SK-N-SH (cell line): ENCODE measurements around the gene PSD2.

Experiments
- EP300 ChIP-seq, 2 experiments: IDR thresholded peaks; 2 replicates each; pipeline versions ENCODE4 v1.4.0 to v1.6.1; 2012; ENCODE audit warnings: borderline replicate concordance in 1 of 2, low read depth in 1 of 2, low read length in 1 of 2
- EZH2phosphoT487 ChIP-seq: fragments of 200-600 bp; sonication (generic); IDR thresholded peaks from 2 replicates; pipeline ENCODE4 v1.6.1; 2017; ENCODE audit warnings: low read depth, mixed run types, mild to moderate bottlenecking, antibody characterized with exemption, moderate library complexity, borderline replicate concordance
- NRF1 ChIP-seq: IDR thresholded peaks from 2 replicates; pipeline ENCODE4 v1.6.1; 2012; ENCODE audit warnings: low read depth, mild to moderate bottlenecking, low read length
- RAD21 ChIP-seq: IDR thresholded peaks from 2 replicates; pipeline ENCODE4 v1.6.1; 2012; ENCODE audit warnings: mild to moderate bottlenecking, low read length
- TEAD4 ChIP-seq: IDR thresholded peaks from 2 replicates; pipeline ENCODE4 v1.4.0; 2012; ENCODE audit warnings: mild to moderate bottlenecking, borderline replicate concordance; ENCODE audit not compliant: insufficient read depth
- TF ChIP-seq, protein P1 (sequence below): fragments of 200-600 bp; sonication (generic); IDR thresholded peaks from 2 replicates; pipeline ENCODE4 v1.6.1; 2017; ENCODE audit warnings: antibody characterized with exemption, mild to moderate bottlenecking, moderate library complexity
- TF ChIP-seq, protein P2 (sequence below): IDR thresholded peaks from 2 replicates; pipeline ENCODE4 v1.4.0; 2012; ENCODE audit warnings: low read depth, borderline replicate concordance

DNA sequence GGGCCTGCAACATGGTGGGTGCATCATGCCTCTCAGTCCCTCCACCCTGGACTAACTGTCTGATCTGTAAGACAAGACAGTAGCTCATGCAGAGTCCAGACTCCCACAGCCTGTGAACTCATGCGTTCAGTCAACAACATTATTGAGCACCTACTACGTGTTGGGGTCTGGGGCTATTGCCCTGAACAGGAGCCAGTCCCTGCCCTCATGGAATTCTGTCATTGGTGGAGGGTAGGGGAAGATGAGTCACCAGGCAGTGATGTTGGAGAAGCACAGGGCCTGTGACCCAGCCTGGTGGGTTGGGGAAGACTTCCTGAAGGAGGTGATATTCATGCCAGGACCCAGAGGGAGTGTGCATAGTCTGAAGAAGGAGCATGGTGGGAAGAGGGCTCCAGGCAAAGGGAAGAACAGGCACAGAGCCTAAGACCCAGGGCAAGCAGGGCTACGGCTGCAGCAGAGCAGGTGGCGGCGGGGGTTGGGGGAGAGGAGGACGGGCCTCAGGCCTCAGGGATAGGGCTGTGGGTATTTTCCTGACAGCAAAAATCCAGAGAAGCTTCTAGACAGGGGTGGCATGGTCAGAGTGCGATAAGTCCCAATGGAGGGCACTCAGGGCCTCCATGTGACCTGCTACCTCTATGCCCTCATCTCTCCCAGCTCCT, 26.7 kb upstream of the PSD2 start:
- TF ChIP-seq, protein P1, sequence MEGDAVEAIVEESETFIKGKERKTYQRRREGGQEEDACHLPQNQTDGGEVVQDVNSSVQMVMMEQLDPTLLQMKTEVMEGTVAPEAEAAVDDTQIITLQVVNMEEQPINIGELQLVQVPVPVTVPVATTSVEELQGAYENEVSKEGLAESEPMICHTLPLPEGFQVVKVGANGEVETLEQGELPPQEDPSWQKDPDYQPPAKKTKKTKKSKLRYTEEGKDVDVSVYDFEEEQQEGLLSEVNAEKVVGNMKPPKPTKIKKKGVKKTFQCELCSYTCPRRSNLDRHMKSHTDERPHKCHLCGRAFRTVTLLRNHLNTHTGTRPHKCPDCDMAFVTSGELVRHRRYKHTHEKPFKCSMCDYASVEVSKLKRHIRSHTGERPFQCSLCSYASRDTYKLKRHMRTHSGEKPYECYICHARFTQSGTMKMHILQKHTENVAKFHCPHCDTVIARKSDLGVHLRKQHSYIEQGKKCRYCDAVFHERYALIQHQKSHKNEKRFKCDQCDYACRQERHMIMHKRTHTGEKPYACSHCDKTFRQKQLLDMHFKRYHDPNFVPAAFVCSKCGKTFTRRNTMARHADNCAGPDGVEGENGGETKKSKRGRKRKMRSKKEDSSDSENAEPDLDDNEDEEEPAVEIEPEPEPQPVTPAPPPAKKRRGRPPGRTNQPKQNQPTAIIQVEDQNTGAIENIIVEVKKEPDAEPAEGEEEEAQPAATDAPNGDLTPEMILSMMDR: no peak
- TF ChIP-seq, protein P2, sequence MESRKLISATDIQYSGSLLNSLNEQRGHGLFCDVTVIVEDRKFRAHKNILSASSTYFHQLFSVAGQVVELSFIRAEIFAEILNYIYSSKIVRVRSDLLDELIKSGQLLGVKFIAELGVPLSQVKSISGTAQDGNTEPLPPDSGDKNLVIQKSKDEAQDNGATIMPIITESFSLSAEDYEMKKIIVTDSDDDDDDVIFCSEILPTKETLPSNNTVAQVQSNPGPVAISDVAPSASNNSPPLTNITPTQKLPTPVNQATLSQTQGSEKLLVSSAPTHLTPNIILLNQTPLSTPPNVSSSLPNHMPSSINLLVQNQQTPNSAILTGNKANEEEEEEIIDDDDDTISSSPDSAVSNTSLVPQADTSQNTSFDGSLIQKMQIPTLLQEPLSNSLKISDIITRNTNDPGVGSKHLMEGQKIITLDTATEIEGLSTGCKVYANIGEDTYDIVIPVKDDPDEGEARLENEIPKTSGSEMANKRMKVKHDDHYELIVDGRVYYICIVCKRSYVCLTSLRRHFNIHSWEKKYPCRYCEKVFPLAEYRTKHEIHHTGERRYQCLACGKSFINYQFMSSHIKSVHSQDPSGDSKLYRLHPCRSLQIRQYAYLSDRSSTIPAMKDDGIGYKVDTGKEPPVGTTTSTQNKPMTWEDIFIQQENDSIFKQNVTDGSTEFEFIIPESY: no peak
- no peak for TF ChIP-seq EZH2phosphoT487
- no peak for TF ChIP-seq NRF1
- TF ChIP-seq RAD21: no peak
- no peak for TF ChIP-seq TEAD4
- no peak for TF ChIP-seq EP300 (IDR thresholded peaks at IDR 0.05; ENCODE audit: borderline replicate concordance in 1 of 2, low read depth in 1 of 2, low read length in 1 of 2)
